Muscle of leg (tissue), 11 donors: ENCODE results near the gene SRPRA. TPM values are rescaled to one million over a fixed set of nuclear protein-coding genes. Genes with fewer than 3 reads are reported as not detected.

Experiments
- DNase-seq: peaks from one replicate; pipeline ENCODE4 v3.0.0; 2013
- H3K27ac ChIP-seq: one replicate; pipeline ENCODE4 v1.5.1; 2013; ENCODE audit warnings: mild to moderate bottlenecking, low read length, control low read depth
- H3K27me3 ChIP-seq: one replicate; pipeline ENCODE4 v1.6.1; 2013; ENCODE audit warnings: low read length; ENCODE audit not compliant: control insufficient read depth, insufficient read depth
- H3K36me3 ChIP-seq: one replicate; pipeline ENCODE4 v1.6.1; 2013; ENCODE audit warnings: low read length; ENCODE audit not compliant: control insufficient read depth, insufficient read depth
- H3K4me1 ChIP-seq: one replicate; pipeline ENCODE4 v1.6.1; 2013; ENCODE audit warnings: low read length; ENCODE audit not compliant: control insufficient read depth, insufficient read depth
- H3K4me3 ChIP-seq: one replicate; pipeline ENCODE4 v1.5.1; 2013; ENCODE audit warnings: low read length, control low read depth
- H3K9me3 ChIP-seq: replicated peaks from 2 replicates; pipeline ENCODE4 v1.6.1; 2013; ENCODE audit warnings: low read depth, low read length; ENCODE audit not compliant: control insufficient read depth
- WGBS: methylation state at CpG from one replicate; pipeline ENCODE4 v1.1.5; 2013; ENCODE audit warnings: missing lambda C conversion rate; ENCODE audit not compliant: insufficient coverage; 5-methylcytosine and 5-hydroxymethylcytosine counted together
- polyA plus RNA-seq, 8 donors: library from polyadenylated mRNA; unstranded; fragments of 120-200 nt; gene quantifications; one replicate each; pipeline versions ENCODE4 v1.2.1 to v1.2.3, GENCODE V29; 2013; ENCODE audit warnings: inconsistent platforms in 1 of 8, low replicate concordance in 1 of 8; ENCODE audit not compliant: insufficient read length in 8 of 8, insufficient read depth in 1 of 8
- total RNA-seq: library from RNA; stranded (reverse); fragments of 120-200 nt; gene quantifications from one replicate; pipeline ENCODE4 v1.2.4, GENCODE V29; 2013

SRPRA gene
- total and polyA plus RNA-seq, 9 donors = 52.5 to 78.5 (median 61.7) TPM

DNA sequence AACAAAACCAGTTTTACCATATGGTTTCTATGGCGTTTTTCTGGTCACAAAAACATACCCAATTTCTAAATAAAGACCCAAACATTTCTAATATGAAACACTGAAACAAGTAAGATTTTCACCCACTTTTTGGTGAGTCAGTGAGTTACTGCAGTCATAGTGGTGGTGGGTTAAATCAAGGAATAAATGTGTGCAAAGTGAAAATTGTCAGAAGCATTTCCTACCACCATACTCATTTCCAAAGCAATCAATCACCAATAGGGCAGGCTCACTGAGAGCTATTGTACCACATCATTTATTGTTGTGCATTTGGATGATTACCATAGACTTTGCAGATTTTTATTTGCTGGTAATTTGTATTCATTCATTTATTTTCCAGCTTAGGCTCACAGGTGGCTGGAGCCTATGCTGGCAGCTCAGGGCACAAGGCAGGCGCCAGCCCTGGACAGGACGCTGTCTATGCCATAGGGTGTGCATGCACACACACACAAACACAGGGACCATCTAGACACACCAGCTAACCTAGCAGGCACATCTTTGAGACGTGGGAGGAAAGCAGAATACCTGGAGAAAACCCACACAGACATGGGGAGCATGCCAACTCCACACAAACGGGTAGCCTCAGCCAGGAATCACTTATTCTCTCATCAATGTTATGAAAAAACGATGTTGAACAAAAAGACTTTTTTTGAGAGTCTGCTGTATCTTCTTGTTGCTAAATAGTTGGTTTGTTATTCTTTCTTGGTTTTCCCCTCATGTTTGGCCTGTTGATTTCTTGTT is 52.0 kb downstream of the SRPRA start:
- DNase-seq = no peak
- Histone ChIP-seq H3K4me3 (no peak overlapping the region), H3K36me3 (no peaks in the 10 kb centered on the region), H3K27me3 (no peaks in the 10 kb centered on the region), H3K9me3 (no peaks in the 10 kb centered on the region), H3K27ac (no peak overlapping the region), H3K4me1 (peaks cover 6% of the 10 kb centered on the region)
- WGBS = 100% methylated on average over 2 of the region's 6 CpGs

DNA sequence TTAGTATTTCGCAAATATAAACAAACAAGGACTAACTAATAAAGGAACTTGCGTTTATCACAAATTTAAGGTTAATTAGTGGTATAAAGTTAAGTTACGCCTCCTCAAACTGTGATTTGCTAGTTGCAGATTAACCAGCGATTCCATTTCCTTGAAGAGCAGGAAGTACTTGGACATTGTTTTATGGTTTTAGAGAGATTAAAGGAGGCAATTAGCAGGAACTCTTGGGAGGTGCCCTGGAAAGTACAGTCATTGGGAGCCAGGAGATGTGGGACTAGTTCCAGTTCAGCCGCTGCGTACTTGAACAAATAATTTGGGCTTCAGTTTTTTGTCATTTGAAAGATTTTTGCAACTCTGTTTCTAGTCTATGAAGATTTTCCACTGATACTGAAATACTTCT is 53.9 kb downstream of the SRPRA start:
- Histone ChIP-seq H3K4me1 (peaks cover 10% of the 10 kb centered on the region), H3K27me3 (no peaks in the 10 kb centered on the region), H3K27ac (no peak overlapping the region), H3K36me3 (peaks cover under 1% of the 10 kb centered on the region), H3K4me3 (no peak overlapping the region), H3K9me3 (no peaks in the 10 kb centered on the region)
- DNase-seq = no peak
- 67% methylated on average over 1 of the region's 6 CpGs for WGBS

DNA sequence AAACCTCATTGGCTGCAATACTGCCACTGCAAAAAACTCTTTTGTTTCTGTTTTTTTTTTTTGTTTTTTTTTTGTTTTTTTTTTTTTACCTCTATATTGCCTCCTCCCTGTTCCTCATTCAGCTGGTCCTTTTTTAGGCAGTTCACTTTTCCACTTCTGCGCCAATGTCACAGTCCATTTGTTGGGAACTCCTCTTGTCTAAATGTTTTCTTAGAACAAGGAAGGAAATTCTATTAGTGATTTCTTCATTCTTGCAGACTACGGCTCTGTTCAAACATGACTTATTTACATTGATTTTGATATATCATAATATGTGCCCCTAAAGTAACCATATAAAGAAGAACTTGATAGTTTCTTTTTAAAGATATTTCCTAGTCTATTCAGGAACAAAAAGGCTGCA is 54.3 kb downstream of the SRPRA start:
- Histone ChIP-seq H3K27ac (no peak overlapping the region), H3K4me1 (peaks cover 10% of the 10 kb centered on the region), H3K9me3 (no peaks in the 10 kb centered on the region), H3K36me3 (peaks cover 5% of the 10 kb centered on the region), H3K27me3 (no peaks in the 10 kb centered on the region), H3K4me3 (no peak overlapping the region)
- DNase-seq = peak; percentile 49
- no CpG with 5 or more reads among the region's 2 CpGs for WGBS

Other genes starting within 250 kb of the SRPRA start
- gene CDON, start 206.0 kb downstream of the SRPRA start, total RNA-seq = 42.1 TPM
- gene CDON, start 206.0 kb downstream of the SRPRA start, polyA plus RNA-seq = 10 to 100 TPM; 12.5 to 38.0 (median 21.3) TPM
- gene RPUSD4, start 57.2 kb downstream of the SRPRA start, total RNA-seq = 29.7 TPM
- gene RPUSD4, start 57.2 kb downstream of the SRPRA start, polyA plus RNA-seq = 10 to 100 TPM; 34.4 to 44.8 (median 40.1) TPM
- 19.6 TPM for gene FAM118B, start 57.1 kb downstream of the SRPRA start, total RNA-seq
- gene FAM118B, start 57.1 kb downstream of the SRPRA start, polyA plus RNA-seq = 10 to 100 TPM; 18.5 to 23.7 (median 20.3) TPM
- gene FOXRED1, start 259 bp upstream of the SRPRA start, total RNA-seq = 20.5 TPM
- gene FOXRED1, start 259 bp upstream of the SRPRA start, polyA plus RNA-seq = 10 to 100 TPM; 15.9 to 35.2 (median 28.8) TPM
- 4.3 TPM for gene TIRAP, start 14.2 kb upstream of the SRPRA start, total RNA-seq
- 10 to 100 TPM in 1 of 8 donors, 1 to 10 TPM in 7; 7.2 to 10.6 (median 8.3) TPM for gene TIRAP, start 14.2 kb upstream of the SRPRA start, polyA plus RNA-seq
- 12.5 TPM for gene DCPS, start 35.2 kb upstream of the SRPRA start, total RNA-seq
- 10 to 100 TPM; 15.8 to 22.5 (median 18.8) TPM for gene DCPS, start 35.2 kb upstream of the SRPRA start, polyA plus RNA-seq
- gene ST3GAL4, start 86.8 kb upstream of the SRPRA start, total RNA-seq = 26.8 TPM
- gene ST3GAL4, start 86.8 kb upstream of the SRPRA start, polyA plus RNA-seq = 10 to 100 TPM; 25.2 to 34.4 (median 29.7) TPM